PC-3 (cell line): ENCODE results near the gene ACTN4. TPM values are rescaled to one million over a fixed set of nuclear protein-coding genes. Genes with fewer than 3 reads are reported as not detected.

ENCODE experiments used
- ATAC-seq: fragments of 200-7000 bp; cut with Tn5 transposase; 2 replicates; pipeline ENCODE4 v1.9.1; 2020; ENCODE audit warnings: mild to moderate bottlenecking, moderate library complexity
- BruUV-seq: library from RNA; stranded (reverse); fragments of 400-500 nt; replicated peaks from 2 replicates; lab custom pipeline; 2021; lab: Mats Ljungman, UMichigan
- CTCF ChIA-PET: fragments of 300-600 bp; sonication (Branson Sonifier 250); formaldehyde crosslinking; loops from one replicate; lab custom pipeline; 2022; ENCODE audit warnings: antibody characterized with exemption; lab: Charles Lee
- POLR2A ChIA-PET: fragments of 300-600 bp; sonication (Branson Sonifier 250); formaldehyde crosslinking; loops from one replicate; lab custom pipeline; 2022; ENCODE audit warnings: antibody characterized with exemption; ENCODE audit not compliant: unreplicated experiment; lab: Charles Lee
- DNase-seq: peaks from one replicate; pipeline ENCODE4 v3.0.0-alpha.2; 2015
- H2AFZ ChIP-seq: fragments of 300-600 bp; sonication (generic); 2 replicates; pipeline ENCODE4 v1.6.0; 2016; ENCODE audit warnings: antibody characterized with exemption, low read length
- H3F3A ChIP-seq: fragments of 300-600 bp; sonication (generic); one replicate; pipeline ENCODE4 v1.6.0; 2017; ENCODE audit warnings: antibody characterized with exemption, low read length, control low read depth, mild to moderate bottlenecking; ENCODE audit not compliant: unreplicated experiment
- H3K27ac ChIP-seq: fragments of 300-600 bp; sonication (generic); 2 replicates; pipeline ENCODE4 v1.5.1; 2016; ENCODE audit warnings: mild to moderate bottlenecking, low read length
- H3K27me3 ChIP-seq: fragments of 300-600 bp; sonication (generic); 2 replicates; pipeline ENCODE4 v1.6.1; 2016; ENCODE audit warnings: low read length, mixed read lengths
- H3K36me3 ChIP-seq: fragments of 300-600 bp; sonication (generic); 2 replicates; pipeline ENCODE4 v1.6.1; 2016; ENCODE audit warnings: low read depth, mixed run types, low read length, mixed read lengths
- H3K4me1 ChIP-seq: fragments of 300-600 bp; sonication (generic); 2 replicates; pipeline ENCODE4 v1.5.1; 2016; ENCODE audit warnings: low read length; ENCODE audit not compliant: insufficient read depth
- H3K4me2 ChIP-seq: fragments of 300-600 bp; sonication (generic); 2 replicates; pipeline ENCODE4 v1.6.0; 2016; ENCODE audit warnings: low read length
- H3K4me3 ChIP-seq: fragments of 300-600 bp; sonication (generic); 2 replicates; pipeline ENCODE4 v1.5.1; 2016; ENCODE audit warnings: mild to moderate bottlenecking, low read length, mixed read lengths
- H3K79me2 ChIP-seq: fragments of 300-600 bp; sonication (generic); 2 replicates; pipeline ENCODE4 v1.6.1; 2017; ENCODE audit warnings: low read length, mixed read lengths
- H3K9ac ChIP-seq: fragments of 300-600 bp; sonication (generic); 2 replicates; pipeline ENCODE4 v1.6.0; 2016; ENCODE audit warnings: mild to moderate bottlenecking, low read length
- H3K9me2 ChIP-seq: fragments of 300-600 bp; sonication (generic); replicated peaks from 2 replicates; pipeline ENCODE4 v1.6.1; 2016; ENCODE audit warnings: mixed run types, low read length, mixed read lengths
- H3K9me3 ChIP-seq: fragments of 300-600 bp; sonication (generic); 2 replicates; pipeline ENCODE4 v1.6.1; 2016; ENCODE audit warnings: low read length, mixed read lengths
- H4K20me1 ChIP-seq: fragments of 300-600 bp; sonication (generic); 2 replicates; pipeline ENCODE4 v1.6.1; 2016; ENCODE audit warnings: low read length, mixed read lengths
- CTCF ChIP-seq: fragments of 300-600 bp; sonication (generic); conservative IDR thresholded peaks from 2 replicates; pipeline ENCODE4 v1.5.1; 2017; ENCODE audit warnings: antibody characterized with exemption, low read depth, mild to moderate bottlenecking, low read length
- EZH2 ChIP-seq: fragments of 300-600 bp; sonication (generic); IDR thresholded peaks from one replicate; pipeline ENCODE4 v1.6.1; 2017; ENCODE audit warnings: antibody characterized with exemption, mild to moderate bottlenecking, low read length; ENCODE audit not compliant: unreplicated experiment
- EZH2phosphoT487 ChIP-seq: fragments of 300-600 bp; sonication (generic); IDR thresholded peaks from 2 replicates; pipeline ENCODE4 v1.6.1; 2018; ENCODE audit warnings: mild to moderate bottlenecking, antibody characterized with exemption, low read length, borderline replicate concordance
- intact Hi-C: fragments of 100-400 bp; cut with micrococcal nuclease; formaldehyde crosslinking; loops from 2 replicates; pipeline ENCODE4 v1.9.0; 2023
- total RNA-seq: library from RNA; depleted of rRNA; stranded (reverse); fragments of >200 nt; gene quantifications from 2 replicates; pipeline ENCODE4 v1.2.3, GENCODE V29; 2014

The ACTN4 gene
- total RNA-seq, 1 experiment from 2014 or later: 397 TPM

- ATAC-seq (no peak), DNase-seq (no peak)
- Histone ChIP-seq H3K4me2 (no peak overlapping the region), H3K4me3 (no peak overlapping the region), H3K27ac (no peak overlapping the region), H3K9me3 (no peaks in the 10 kb centered on the region), H2AFZ (no peak overlapping the region), H3K9ac (no peak overlapping the region), H3F3A (peaks cover 3% of the 10 kb centered on the region), H3K9me2 (no peaks in the 10 kb centered on the region), H4K20me1 (no peaks in the 10 kb centered on the region), H3K36me3 (peaks cover 87% of the 10 kb centered on the region), H3K4me1 (peaks cover 12% of the 10 kb centered on the region), H3K27me3 (no peaks in the 10 kb centered on the region), H3K79me2 (peaks cover 16% of the 10 kb centered on the region; the same call in 1 of the 2 replicates)
- intact Hi-C loops: no loop called here
- ChIA-PET CTCF (no interaction called here), POLR2A (no interaction called here)
- TF ChIP-seq CTCF: no peak
- TF ChIP-seq EZH2: no peak
- no peak for TF ChIP-seq EZH2phosphoT487
- no TSS peak for BruUV-seq
These were observed 64.8 kb downstream of the ACTN4 start for GRCh38 chr19:38712161-38712748.

- no peak overlapping the region for H3K9ac ChIP-seq
- no peak for TF ChIP-seq EZH2phosphoT487
- TF ChIP-seq CTCF: no peak
- no peak for TF ChIP-seq EZH2
- DNase-seq (no peak), ATAC-seq (no peak)
- POLR2A ChIA-PET: no interaction called here
- no peaks in the 10 kb centered on the region for H3K9me3 ChIP-seq
- no peak overlapping the region for H3K27ac ChIP-seq
- no peak overlapping the region for H3K4me2 ChIP-seq
- H3K79me2 ChIP-seq: peaks cover 10% of the 10 kb centered on the region; the same call in 1 of the 2 replicates
- no peaks in the 10 kb centered on the region for H3K9me2 ChIP-seq
- H3K4me1 ChIP-seq: peaks cover 2% of the 10 kb centered on the region; the same call in 1 of the 2 replicates
- no peak overlapping the region for H3K4me3 ChIP-seq
- peaks cover 86% of the 10 kb centered on the region for H3K36me3 ChIP-seq
- H3F3A ChIP-seq: no peaks in the 10 kb centered on the region
- H2AFZ ChIP-seq: no peak overlapping the region
- no peaks in the 10 kb centered on the region for H4K20me1 ChIP-seq
- no peaks in the 10 kb centered on the region for H3K27me3 ChIP-seq
- CTCF ChIA-PET: no interaction called here
- no TSS peak for BruUV-seq
- intact Hi-C loops: no loop called here
These were observed 65.8 kb downstream of the ACTN4 start for GRCh38 chr19:38713227-38713649.

GRCh38 chr19:38713865-38714264, 66.4 kb downstream of the ACTN4 start:
- ATAC-seq (no peak), DNase-seq (no peak)
- Histone ChIP-seq H3K9ac (no peak overlapping the region), H3K4me2 (no peak overlapping the region), H3F3A (no peaks in the 10 kb centered on the region), H3K79me2 (peaks cover 5% of the 10 kb centered on the region; the same call in 1 of the 2 replicates), H3K27me3 (no peaks in the 10 kb centered on the region), H2AFZ (no peak overlapping the region), H3K4me3 (no peak overlapping the region), H3K4me1 (no peaks in the 10 kb centered on the region), H3K9me3 (no peaks in the 10 kb centered on the region), H3K36me3 (peaks cover 80% of the 10 kb centered on the region), H4K20me1 (no peaks in the 10 kb centered on the region), H3K9me2 (no peaks in the 10 kb centered on the region), H3K27ac (no peak overlapping the region)
- intact Hi-C loops: no loop called here
- BruUV-seq: no TSS peak
- TF ChIP-seq EZH2: no peak
- TF ChIP-seq CTCF: no peak
- ChIA-PET POLR2A (no interaction called here), CTCF (no interaction called here)
